ENCODE results near the gene PDE6B.
A peak's percentile ranks its signal among the peaks of the same experiment; 100 is the strongest.
"Not testable (repeated sequence)": the region's sequence is repeated elsewhere in the genome, so short reads cannot be mapped to it uniquely, and the experiment has no call there.

The PDE6B gene

GRCh38 chr4:657338-657833 is 32.0 kb downstream of the PDE6B start:
- no peak for DNase-seq

DNA sequence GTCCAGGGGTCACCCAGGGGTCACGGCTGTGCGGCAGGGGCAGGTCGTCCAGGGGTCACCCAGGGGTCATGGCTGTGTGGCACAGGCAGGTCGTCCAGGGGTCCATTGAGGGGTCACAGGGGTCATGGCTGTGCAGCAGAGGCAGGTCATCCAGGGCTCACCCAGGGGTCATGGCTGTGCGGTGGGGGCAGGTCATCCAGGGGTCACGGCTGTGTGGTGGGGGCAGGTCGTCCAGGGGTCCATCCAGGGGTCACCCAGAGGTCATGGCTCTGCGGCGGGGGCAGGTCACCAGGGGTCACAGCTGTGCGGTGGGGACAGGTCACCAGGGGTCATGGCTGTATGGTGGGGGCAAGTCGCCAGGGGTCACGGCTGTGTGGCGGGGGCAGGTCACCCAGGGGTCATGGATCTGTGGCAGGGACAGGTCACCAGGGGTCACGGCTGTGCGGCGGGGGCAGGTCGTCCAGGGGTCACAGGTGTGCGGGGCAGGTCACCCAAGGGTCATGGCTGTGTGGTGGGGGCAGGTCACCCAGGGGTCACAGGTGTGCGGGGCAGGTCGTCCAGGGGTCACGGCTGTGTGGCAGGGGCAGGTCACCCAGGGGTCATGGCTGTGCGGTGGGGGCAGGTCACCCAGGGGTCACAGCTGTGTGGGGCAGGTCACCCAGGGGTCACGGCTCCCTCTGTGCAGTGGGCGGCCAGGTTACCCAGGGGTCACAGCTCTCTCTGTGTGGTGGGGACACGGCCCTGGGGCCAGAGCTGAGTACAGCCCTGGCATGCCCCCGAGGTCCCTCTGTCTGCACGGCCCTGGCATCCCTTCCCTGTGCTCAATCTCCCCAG is 32.7 kb downstream of the PDE6B start:
- no peak for DNase-seq

GRCh38 chr4:658681-659667 is 33.6 kb downstream of the PDE6B start:
- no peak for DNase-seq

DNA sequence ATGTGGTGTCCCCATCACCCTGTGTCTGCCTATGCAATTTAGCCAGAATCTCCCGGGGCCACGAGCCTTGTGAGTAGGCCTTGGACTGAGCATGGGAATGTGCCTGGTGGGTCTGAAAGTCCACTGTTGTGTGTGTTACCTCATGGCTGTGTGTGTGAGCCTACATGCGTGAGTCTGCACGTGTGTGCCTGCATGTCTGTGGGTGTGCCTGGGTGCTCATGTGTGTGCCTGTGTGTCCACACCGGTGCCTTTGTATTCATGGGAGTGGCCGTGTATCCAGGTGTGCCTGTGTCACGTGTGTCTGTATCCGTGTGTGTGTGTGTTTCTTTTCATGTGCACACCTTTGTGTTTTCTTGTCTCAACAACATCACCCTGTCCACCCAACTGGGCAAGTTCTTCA is 34.5 kb downstream of the PDE6B start:
- DNase-seq = no peak

GRCh38 chr4:660401-660800 is 35.0 kb downstream of the PDE6B start:
- DNase-seq = no peak

GRCh38 chr4:661231-661630 is 35.9 kb downstream of the PDE6B start:
- DNase-seq = no peak

DNA sequence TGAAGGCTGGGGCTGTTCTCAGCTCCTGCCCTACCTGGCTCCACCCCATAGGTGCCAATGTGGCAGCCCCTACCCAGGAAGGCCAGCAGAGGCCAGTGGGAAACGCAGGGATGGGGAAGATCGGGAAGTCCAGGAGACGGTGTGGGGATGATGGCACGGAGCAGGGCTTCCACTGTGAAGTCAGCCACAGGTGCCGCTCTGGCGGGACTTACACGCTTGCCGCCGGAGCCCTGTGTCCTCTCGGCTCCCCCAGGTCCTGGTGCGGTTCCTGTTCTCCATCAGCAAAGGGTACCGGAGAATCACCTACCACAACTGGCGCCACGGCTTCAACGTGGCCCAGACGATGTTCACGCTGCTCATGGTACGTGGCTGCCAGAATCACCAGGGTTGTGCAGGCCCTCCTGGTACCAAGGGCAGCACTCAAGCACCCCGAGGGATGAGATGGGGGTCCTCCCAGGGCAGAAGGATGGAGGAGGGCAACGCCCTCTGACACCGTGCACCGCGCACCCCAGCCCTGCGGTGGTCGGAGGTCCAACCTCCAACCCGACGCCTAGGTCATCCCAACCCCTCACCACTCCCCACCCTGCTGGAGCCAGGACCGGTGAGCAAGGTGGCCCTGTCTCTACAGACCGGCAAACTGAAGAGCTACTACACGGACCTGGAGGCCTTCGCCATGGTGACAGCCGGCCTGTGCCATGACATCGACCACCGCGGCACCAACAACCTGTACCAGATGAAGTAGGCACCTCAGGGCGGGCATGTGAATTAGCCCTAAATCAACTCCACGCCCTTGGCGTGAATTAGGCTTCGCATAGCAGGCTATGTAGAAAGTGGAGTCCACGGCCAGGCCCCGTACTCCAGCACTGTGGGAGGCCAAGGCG is 36.7 kb downstream of the PDE6B start:
- DNase-seq = no peak

DNA sequence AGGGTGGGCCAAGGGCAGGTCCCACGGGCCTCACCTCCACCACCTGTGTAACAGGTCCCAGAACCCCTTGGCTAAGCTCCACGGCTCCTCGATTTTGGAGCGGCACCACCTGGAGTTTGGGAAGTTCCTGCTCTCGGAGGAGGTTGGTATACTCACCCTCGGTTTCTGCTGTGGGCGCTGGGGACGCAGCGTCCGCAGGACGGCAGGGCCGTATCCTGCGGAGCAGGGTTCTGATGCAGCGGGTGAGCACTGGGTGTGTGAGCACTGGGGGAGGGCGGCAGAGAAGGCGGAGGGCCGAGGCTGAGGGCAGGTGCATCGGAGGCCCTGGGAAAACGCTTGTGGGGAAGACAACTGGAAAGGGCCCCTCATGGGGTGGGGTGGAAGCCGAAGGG is 37.7 kb downstream of the PDE6B start:
- DNase-seq = peak in 1 of 3 experiments; percentile 50

DNA sequence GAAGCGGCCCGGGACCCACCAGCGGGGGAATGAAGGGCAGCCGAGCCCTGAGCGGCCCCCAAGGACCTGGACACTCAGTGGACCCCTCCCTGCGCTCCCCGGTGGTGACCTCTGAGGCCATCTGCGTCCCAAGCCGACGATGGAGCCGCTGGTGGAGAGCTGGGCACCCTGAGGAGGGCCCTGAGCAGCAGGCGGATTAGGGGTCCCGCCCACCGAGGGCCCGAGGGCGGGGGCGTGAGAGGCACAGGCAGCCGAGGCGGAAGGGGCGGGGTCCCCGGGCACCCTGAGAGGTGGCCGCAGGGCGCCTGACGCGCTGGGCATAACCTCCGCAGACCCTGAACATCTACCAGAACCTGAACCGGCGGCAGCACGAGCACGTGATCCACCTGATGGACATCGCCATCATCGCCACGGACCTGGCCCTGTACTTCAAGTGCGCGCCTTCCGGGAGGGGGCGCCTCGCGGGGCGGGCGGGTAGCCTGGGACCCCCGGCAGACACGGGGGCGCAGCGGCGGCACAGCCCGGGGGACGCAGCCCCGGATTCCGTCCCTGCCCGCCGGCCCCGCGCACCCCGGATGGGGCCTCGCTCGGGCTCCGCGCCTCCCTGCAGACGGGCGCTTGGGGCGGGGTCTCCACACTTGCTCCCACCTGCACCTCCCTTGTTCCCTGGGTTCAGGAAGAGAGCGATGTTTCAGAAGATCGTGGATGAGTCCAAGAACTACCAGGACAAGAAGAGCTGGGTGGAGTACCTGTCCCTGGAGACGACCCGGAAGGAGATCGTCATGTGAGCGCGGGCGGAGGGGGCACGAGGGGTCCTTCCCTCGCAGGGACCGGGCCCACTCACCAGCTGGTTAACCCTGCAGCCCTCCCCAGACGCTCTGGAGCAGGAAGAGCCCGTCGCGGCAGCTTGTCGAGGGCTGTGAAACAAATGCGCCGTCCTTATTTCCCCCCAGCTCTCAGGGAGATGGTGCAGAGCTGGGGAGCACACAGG is 38.4 kb downstream of the PDE6B start:
- DNase-seq = peak; percentile 47 to 79 (median 71)

DNA sequence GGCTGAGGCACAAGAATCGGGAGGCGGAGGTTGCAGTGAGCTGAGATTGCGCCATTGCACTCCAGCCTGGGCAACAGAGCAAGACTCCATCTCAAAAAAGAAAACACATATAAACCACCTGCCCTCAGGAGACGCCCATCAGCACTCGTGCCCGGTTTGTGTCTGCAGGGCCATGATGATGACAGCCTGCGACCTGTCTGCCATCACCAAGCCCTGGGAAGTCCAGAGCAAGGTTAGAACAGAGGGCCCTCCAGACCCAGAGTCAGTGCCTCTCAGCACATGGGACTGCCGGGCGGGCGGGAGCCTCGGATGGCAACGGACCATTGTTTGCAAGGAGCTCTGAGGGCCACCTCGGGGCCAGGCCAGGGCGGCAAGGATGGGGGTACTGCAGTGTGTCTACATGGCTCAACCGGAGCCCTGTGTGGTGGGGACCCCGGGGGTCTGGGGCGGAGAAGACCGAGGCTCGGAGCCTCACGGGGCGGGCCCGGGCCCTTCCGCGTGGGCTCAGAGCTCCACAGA is 39.4 kb downstream of the PDE6B start:
- DNase-seq = no peak

GRCh38 chr4:665381-665750 is 40.0 kb downstream of the PDE6B start:
- no peak for DNase-seq

- DNase-seq = no peak
Measured at GRCh38 chr4:665751-666435, 40.5 kb downstream of the PDE6B start.

- no peak for DNase-seq
Measured at GRCh38 chr4:666436-666810, 41.0 kb downstream of the PDE6B start.

DNA sequence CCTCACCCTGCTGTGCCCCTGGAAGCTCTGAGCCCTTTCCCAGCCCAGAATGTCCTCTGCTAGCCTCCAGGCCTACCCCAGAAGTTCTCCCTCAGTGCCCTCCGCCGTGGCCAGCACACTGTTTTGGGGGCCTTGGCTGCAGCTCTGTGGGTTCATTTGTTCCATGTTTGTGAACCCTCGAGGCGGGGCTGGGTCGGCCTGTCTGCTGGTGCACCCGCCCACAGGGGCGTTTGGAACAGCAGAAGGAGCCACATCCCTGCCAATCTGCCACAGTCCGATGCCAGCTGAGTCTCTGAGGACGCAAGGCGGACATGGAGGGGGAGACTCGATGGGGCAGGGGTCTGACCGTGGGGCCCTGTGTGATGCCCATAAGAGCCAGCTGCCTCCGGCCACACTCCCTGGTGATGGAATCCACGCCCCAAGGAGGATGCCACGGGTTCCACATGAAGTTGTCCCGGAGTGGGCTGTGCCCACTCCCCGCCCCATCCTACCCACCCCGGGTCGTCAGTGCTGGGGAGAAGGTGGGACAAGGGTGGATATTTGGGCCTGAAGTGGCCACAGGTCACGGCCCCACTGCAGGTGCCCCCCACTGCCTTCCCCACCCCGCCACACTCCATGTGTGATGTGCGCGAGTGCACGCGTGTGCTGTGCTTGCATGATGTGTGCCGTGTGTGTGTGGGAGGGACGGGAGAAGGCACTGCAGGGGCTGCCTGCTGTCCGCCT is 41.6 kb downstream of the PDE6B start:
- DNase-seq = no peak

- no peak for DNase-seq
Measured at GRCh38 chr4:667545-667925, 42.2 kb downstream of the PDE6B start.

DNA sequence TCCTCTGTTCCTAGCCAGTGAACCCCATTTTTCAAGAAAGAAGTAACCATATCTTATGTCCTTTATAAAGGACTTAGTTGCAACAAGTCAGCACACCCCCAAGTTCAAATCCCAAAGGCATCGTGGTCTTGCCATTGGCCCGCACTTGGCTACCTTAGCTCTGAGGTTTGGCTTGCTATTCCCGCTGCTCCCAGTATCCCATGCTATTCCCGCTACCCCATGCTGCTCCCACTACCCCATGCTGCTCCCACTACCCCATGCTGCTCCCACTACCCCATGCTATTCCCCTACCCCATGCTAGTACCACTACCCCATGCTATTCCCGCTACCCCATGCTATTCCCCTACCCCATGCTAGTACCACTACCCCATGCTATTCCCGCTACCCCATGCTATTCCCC is 42.8 kb downstream of the PDE6B start:
- DNase-seq = not testable (repeated sequence)

DNA sequence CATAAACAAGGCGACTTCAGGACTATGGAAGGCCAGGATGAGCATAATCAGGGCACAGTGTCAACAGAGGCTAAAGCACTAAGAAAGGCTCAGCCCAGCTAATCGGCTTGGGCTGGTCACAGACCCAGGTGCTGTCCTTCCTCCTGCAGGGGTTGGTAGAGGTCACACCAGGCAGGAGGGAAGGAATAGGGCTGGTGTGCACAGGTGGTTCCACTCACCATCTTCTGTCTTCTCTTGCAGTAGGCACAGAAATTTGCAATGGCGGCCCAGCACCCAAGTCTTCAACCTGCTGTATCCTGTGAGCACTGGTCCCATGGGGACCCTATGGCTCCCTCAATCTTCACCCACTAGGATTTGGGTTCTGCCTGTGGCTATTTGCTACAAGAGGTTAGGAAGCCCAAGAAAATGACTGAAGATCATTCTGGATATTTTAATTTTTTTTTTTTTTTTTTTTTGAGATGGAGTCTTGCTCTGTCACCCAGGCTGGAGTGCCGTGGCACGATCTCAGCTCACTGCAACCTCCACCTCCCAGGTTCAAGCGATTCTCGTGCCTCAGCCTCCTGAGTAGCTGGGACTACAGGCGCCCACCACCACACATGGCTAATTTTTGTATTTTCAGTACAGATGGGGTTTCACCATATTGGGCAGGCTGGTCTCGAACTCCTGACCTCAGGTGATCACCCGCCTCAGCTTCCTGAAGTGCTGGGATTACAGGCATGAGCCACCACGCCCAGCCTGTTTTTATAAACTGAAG is 44.6 kb downstream of the PDE6B start:
- not testable (repeated sequence) for DNase-seq

GRCh38 chr4:671769-672168 is 46.4 kb downstream of the PDE6B start:
- no peak for DNase-seq
